ENCODE data around the gene MEGF11.

The MEGF11 gene

DNA sequence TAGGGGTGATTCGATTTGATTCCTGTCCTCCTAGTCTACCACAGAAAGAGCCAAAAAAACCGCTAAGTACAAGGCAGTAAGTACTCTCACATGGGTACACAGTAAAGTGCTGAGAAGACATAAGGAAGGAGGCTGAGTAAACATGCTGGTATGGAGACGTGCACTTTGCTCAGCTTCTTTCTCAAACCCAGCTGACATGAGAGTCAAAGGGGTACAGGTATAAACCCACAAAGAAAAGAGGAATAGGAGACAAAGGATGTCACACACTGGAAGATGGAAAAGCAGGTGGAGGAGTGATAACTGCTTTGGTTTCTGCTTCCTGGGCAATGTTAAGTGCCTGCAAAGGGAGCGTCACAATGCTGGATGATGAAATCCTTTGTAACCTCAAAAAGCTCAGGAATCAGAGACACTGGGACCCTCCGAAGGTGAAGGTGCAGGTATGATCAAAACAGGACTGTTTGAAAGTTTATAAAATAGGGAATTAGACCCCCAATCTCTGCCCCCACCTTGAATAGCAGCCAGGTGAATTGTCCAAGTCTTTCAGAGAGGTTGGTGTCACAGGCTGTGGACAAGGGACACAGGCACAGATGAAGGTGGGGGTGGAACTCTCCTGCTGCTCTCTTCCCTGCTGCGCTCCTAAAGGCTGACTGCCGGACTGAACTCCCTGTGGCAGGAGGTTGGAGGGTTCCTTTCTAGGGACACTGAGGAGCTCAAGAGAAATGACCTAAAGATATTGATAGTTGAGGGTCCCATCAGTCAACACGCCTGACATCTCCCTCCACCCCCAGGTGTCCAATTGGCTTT is 282.4 kb downstream of the MEGF11 start:
- H3K27ac Mint-ChIP-seq = no peak overlapping the region
- DNase-seq = no peak
- H3K4me1 Mint-ChIP-seq = peaks cover 29% of the 10 kb centered on the region
- peaks cover 15% of the 10 kb centered on the region for H3K27me3 Mint-ChIP-seq (ENCODE audit: low read depth, poor library complexity)
- H3K4me3 Mint-ChIP-seq = no peak overlapping the region
- no peaks in the 10 kb centered on the region for H3K36me3 Mint-ChIP-seq (ENCODE audit: low read depth)
- peaks cover 7% of the 10 kb centered on the region for H3K9me3 Mint-ChIP-seq
- TF ChIP-seq, protein P1, sequence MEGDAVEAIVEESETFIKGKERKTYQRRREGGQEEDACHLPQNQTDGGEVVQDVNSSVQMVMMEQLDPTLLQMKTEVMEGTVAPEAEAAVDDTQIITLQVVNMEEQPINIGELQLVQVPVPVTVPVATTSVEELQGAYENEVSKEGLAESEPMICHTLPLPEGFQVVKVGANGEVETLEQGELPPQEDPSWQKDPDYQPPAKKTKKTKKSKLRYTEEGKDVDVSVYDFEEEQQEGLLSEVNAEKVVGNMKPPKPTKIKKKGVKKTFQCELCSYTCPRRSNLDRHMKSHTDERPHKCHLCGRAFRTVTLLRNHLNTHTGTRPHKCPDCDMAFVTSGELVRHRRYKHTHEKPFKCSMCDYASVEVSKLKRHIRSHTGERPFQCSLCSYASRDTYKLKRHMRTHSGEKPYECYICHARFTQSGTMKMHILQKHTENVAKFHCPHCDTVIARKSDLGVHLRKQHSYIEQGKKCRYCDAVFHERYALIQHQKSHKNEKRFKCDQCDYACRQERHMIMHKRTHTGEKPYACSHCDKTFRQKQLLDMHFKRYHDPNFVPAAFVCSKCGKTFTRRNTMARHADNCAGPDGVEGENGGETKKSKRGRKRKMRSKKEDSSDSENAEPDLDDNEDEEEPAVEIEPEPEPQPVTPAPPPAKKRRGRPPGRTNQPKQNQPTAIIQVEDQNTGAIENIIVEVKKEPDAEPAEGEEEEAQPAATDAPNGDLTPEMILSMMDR (IDR thresholded peaks at IDR 0.05) = no peak

DNA sequence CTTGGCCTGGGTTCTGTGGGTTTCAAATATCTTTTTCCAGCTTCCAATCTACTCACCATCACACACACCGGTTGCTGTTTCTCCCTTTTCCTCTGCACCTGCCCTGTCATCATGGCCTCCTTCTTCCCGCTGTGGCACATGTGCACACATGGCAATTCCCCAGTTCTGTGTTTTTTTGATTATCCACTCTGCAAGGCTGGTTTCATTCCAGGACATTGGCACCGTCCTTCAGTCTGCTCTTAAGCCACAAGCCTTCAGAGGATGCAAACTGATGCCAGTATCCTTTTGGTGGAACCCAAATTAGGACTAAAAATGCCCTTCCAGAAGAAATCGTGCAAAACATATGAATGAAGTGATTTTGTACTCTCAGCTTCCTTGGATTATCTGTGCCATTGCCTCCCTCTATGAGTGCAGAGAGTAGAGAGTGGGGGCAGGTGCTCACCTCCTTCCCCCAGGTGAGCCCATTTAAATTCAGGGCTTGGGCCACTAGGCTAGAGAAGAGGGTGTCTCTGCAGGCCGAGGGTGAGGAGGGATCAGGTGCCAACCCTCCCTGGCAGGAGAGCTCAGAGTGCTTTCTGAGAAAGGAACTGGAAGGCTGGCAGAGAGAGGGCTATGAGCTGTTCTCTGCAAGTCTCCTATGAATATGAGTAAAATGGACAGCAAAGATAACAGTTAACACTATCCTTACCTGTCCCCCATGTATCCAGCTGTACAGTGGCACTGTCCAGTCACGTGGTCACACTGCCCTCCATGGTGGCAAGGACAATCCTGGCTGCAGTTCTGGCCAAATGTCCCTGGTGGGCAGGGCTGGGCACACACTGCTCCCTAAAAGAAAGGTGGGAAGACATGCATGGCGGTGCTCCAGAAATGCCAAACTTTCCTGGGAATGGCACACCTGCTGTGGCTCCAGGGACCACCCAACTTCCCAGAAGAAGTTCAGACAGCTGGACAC is 283.4 kb downstream of the MEGF11 start:
- peaks cover 29% of the 10 kb centered on the region for H3K4me1 Mint-ChIP-seq
- H3K27me3 Mint-ChIP-seq (ENCODE audit: low read depth, poor library complexity) = peaks cover 16% of the 10 kb centered on the region
- H3K9me3 Mint-ChIP-seq = peaks cover 7% of the 10 kb centered on the region
- H3K4me3 Mint-ChIP-seq = no peak overlapping the region
- H3K27ac Mint-ChIP-seq = no peak overlapping the region
- no peaks in the 10 kb centered on the region for H3K36me3 Mint-ChIP-seq (ENCODE audit: low read depth)
- TF ChIP-seq, protein P1 (IDR thresholded peaks at IDR 0.05) = no peak
- no peak for DNase-seq

DNA sequence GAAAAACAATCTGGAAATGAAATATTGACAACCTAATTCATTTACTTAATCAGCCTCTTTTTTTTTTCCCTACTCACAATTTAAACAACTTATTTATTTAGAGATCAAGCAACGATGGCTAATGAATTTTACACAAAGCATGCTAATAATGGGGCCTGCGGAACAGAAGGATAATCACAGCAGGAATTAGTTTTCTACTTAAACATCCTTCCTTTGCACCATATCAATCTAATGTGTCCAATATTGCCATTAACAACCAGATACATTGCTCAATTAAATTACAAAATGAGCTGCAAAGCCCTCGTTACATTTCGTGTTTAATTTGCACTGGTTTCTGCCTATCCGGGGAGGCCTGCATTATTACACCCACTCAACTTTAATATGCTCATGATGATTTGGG is 285.0 kb downstream of the MEGF11 start:
- no peak overlapping the region for H3K27ac Mint-ChIP-seq
- H3K9me3 Mint-ChIP-seq = peaks cover 7% of the 10 kb centered on the region
- H3K36me3 Mint-ChIP-seq (ENCODE audit: low read depth) = no peaks in the 10 kb centered on the region
- no peak for DNase-seq
- peaks cover 34% of the 10 kb centered on the region for H3K4me1 Mint-ChIP-seq
- peaks cover 13% of the 10 kb centered on the region for H3K27me3 Mint-ChIP-seq (ENCODE audit: low read depth, poor library complexity)
- TF ChIP-seq, protein P1 (IDR thresholded peaks at IDR 0.05) = no peak
- no peak overlapping the region for H3K4me3 Mint-ChIP-seq

DNA sequence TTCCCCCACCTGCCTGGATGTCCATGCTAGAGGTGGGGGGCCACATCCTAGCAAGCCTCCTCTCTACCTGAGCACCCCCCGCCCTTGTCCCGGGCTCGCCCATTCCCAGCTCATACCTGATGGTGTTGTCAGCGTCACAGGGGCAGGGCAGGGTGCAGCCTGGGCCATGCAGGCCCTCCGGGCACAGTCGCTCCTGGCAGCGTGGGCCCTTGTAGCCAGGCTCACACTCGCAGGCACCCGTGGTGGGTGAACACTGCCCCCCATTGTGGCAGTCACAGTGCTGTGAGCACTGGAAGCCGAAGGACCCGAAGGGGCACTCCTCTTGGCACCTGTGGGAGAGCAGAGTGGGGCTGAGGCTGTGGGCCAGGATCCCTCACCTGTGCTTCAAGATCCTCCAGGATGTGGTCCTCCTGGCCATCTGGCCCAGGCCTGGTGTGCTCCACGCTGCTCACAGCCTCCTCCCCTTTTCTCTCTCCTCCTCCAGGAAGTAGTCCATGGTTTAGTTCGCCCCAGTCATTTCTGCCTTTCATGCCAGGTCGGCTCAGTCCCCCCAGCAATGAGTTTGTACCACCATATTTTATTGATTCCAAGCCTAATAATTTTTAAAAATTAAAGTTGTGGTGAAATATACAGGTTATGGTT is 288.6 kb downstream of the MEGF11 start:
- Mint-ChIP-seq H3K27ac (no peak overlapping the region), H3K4me1 (peaks cover 30% of the 10 kb centered on the region), H3K36me3 (ENCODE audit: low read depth) (no peaks in the 10 kb centered on the region), H3K4me3 (no peak overlapping the region), H3K27me3 (ENCODE audit: low read depth, poor library complexity) (peaks cover 18% of the 10 kb centered on the region), H3K9me3 (no peaks in the 10 kb centered on the region)
- no peak for DNase-seq
- TF ChIP-seq, protein P1 (IDR thresholded peaks at IDR 0.05) = no peak

DNA sequence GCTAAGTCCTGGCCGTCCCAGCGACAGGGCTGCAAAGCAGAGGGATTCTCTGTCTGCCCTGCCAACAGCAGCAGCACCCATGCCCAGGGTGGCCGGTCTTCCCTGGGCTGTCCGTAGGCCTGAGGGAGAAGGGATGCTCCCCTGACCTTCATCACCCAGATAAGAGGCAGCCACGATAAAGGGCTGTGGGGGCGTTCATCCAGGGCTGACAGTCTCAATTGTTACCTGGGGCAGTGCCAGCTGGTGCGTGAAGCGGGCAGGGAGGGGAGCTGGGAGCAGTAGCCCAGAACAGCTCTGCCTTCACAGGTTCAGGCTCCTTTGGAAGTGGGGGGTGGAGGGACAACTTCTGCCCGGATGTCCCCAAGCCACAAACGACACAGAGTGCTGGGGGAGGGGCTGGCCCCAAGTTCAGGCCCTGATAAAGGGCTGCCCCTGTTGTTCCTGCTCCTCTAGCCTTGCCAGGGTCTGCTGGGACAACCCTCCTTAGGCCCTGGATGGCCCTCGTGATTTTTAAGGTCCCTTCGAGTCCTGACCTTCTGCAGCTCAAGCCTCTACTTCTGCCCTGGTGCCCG is 289.6 kb downstream of the MEGF11 start:
- Mint-ChIP-seq H3K4me1 (peaks cover 26% of the 10 kb centered on the region), H3K27ac (no peak overlapping the region), H3K4me3 (no peak overlapping the region), H3K27me3 (ENCODE audit: low read depth, poor library complexity) (peaks cover 18% of the 10 kb centered on the region), H3K36me3 (ENCODE audit: low read depth) (no peaks in the 10 kb centered on the region), H3K9me3 (no peaks in the 10 kb centered on the region)
- TF ChIP-seq, protein P1 (IDR thresholded peaks at IDR 0.05) = no peak
- peak; percentile 30 for DNase-seq

Measured in nephron progenitor cell (in vitro differentiated cells).